H1 (cell line): Measurements from ENCODE around the gene PAAF1. TPM values are rescaled to one million over a fixed set of nuclear protein-coding genes. Genes with fewer than 3 reads are reported as not detected.
A peak's percentile ranks its signal among the peaks of the same experiment; 100 is the strongest.

Experiments used
- CTCF ChIA-PET: fragments of 300-600 bp; sonication (Branson Sonifier 250); formaldehyde crosslinking; loops from one replicate; lab custom pipeline; 2021; ENCODE audit not compliant: partially characterized antibody; lab: Charles Lee
- POLR2A ChIA-PET: fragments of 300-600 bp; sonication (Branson Sonifier 250); formaldehyde crosslinking; loops from one replicate; lab custom pipeline; 2021; ENCODE audit warnings: inconsistent platforms; ENCODE audit not compliant: partially characterized antibody; lab: Charles Lee
- DNase-seq, 2 experiments: peaks; one replicate each; pipeline versions ENCODE4 v3.0.0 to v3.0.0-alpha.2; 2010 to 2022; ENCODE audit warnings: low spot score in 2 of 2, low read depth in 1 of 2, mixed read lengths in 1 of 2
- FAIRE-seq: peaks from 2 replicates; lab custom pipeline; 2011; peaks lifted over from hg19 to GRCh38; lab: Jason Lieb, UNC
- H2AFZ ChIP-seq: 2 replicates; pipeline ENCODE4 v1.8.1; 2012; ENCODE audit warnings: low read length, inconsistent platforms
- H2AK5ac ChIP-seq: 2 replicates; pipeline ENCODE4 v1.6.1; 2013; ENCODE audit warnings: low read depth, low read length
- H2BK120ac ChIP-seq: replicated peaks from 2 replicates; pipeline ENCODE3; 2013; ENCODE audit warnings: low read depth, low read length, inconsistent platforms
- H2BK12ac ChIP-seq: 2 replicates; pipeline ENCODE4 v1.6.1; 2013; ENCODE audit warnings: low read depth, low read length
- H2BK15ac ChIP-seq: 2 replicates; pipeline ENCODE4 v1.6.1; 2013; ENCODE audit warnings: low read length
- H2BK20ac ChIP-seq: 2 replicates; pipeline ENCODE4 v1.6.1; 2013; ENCODE audit warnings: low read length
- H2BK5ac ChIP-seq: 2 replicates; pipeline ENCODE4 v1.6.1; 2013; ENCODE audit warnings: low read depth, low read length
- H3K14ac ChIP-seq: 2 replicates; pipeline ENCODE4 v1.6.1; 2013; ENCODE audit warnings: inconsistent platforms; ENCODE audit not compliant: insufficient read length
- H3K18ac ChIP-seq: 2 replicates; pipeline ENCODE4 v1.6.1; 2013; ENCODE audit warnings: low read length; ENCODE audit errors: extremely low read depth
- H3K23ac ChIP-seq: 2 replicates; pipeline ENCODE4 v1.6.1; 2013; ENCODE audit warnings: inconsistent platforms; ENCODE audit not compliant: insufficient read length
- H3K23me2 ChIP-seq: 2 replicates; pipeline ENCODE4 v1.6.1; 2013; ENCODE audit warnings: low read depth, low read length
- H3K27ac ChIP-seq: 2 replicates; pipeline ENCODE4 v1.6.1; 2011; ENCODE audit warnings: low read depth, low read length, inconsistent platforms
- H3K27me3 ChIP-seq, 4 experiments: replicated peaks in 1 of 4; 1 replicate in 1 of 4; 2 replicates in 3 of 4; pipeline versions ENCODE4 v1.6.1 to v1.8.1; 2011 to 2013; ENCODE audit warnings: low read length in 3 of 4, mild to moderate bottlenecking in 3 of 4, inconsistent platforms in 2 of 4, mixed read lengths in 2 of 4, moderate library complexity in 1 of 4; ENCODE audit not compliant: control insufficient read depth in 3 of 4, insufficient read depth in 3 of 4; ENCODE audit errors: extremely low read depth in 1 of 4
- H3K36me3 ChIP-seq, 4 experiments: 2 replicates each; pipeline versions ENCODE4 v1.6.1 to v1.8.1; 2011 to 2013; ENCODE audit warnings: mild to moderate bottlenecking in 4 of 4, low read length in 3 of 4, moderate library complexity in 2 of 4, control low read depth in 1 of 4, inconsistent platforms in 1 of 4; ENCODE audit not compliant: insufficient read depth in 4 of 4, control insufficient read depth in 2 of 4
- H3K4ac ChIP-seq: replicated peaks from 2 replicates; pipeline ENCODE3; 2013; ENCODE audit warnings: low read length, low read depth, mixed read lengths, inconsistent platforms; ENCODE audit not compliant: insufficient read length
- H3K4me1 ChIP-seq, 4 experiments: replicated peaks in 1 of 4; 1 replicate in 1 of 4; 2 replicates in 3 of 4; pipeline versions ENCODE4 v1.6.1 to v1.8.1; 2011 to 2013; ENCODE audit warnings: low read length in 3 of 4, inconsistent platforms in 2 of 4, mixed read lengths in 1 of 4; ENCODE audit not compliant: insufficient read depth in 4 of 4, control insufficient read depth in 3 of 4
- H3K4me2 ChIP-seq, 2 experiments: 2 replicates each; pipeline versions ENCODE4 v1.6.1 to v1.8.1; 2011 to 2013; ENCODE audit warnings: low read depth in 2 of 2, low read length in 2 of 2, control low read depth in 1 of 2, inconsistent platforms in 1 of 2, mild to moderate bottlenecking in 1 of 2; ENCODE audit not compliant: insufficient read depth in 1 of 2
- H3K4me3 ChIP-seq, 4 experiments: fragments of 200-600, 300-600 bp in 1 of 4; sonication (generic), shearing (Covaris generic), sonication (Bioruptor Twin) in 1 of 4; 2 replicates each; pipeline versions ENCODE4 v1.5.1 to v1.8.1; 2011 to 2016; ENCODE audit warnings: low read length in 4 of 4, low read depth in 3 of 4, control low read depth in 2 of 4, inconsistent platforms in 2 of 4, mild to moderate bottlenecking in 2 of 4, mixed read lengths in 1 of 4, moderate library complexity in 1 of 4; ENCODE audit not compliant: insufficient read depth in 2 of 4; ENCODE audit errors: extremely low read depth in 1 of 4
- H3K56ac ChIP-seq: replicated peaks from 2 replicates; pipeline ENCODE3; 2013; ENCODE audit warnings: low read depth, mild to moderate bottlenecking, mixed read lengths, low read length, inconsistent platforms; ENCODE audit not compliant: insufficient read length
- H3K79me1 ChIP-seq: 2 replicates; pipeline ENCODE4 v1.6.1; 2013; ENCODE audit warnings: low read depth, low read length, control low read depth
- H3K79me2 ChIP-seq, 2 experiments: 2 replicates each; pipeline versions ENCODE4 v1.6.1 to v1.8.1; 2012 to 2013; ENCODE audit warnings: low read length in 2 of 2, mild to moderate bottlenecking in 2 of 2, inconsistent platforms in 1 of 2; ENCODE audit not compliant: insufficient read depth in 2 of 2, control insufficient read depth in 1 of 2
- H3K9ac ChIP-seq, 4 experiments: replicated peaks in 1 of 4; 1 replicate in 1 of 4; 2 replicates in 3 of 4; pipeline versions ENCODE4 v1.6.1 to v1.8.1; 2011 to 2013; ENCODE audit warnings: low read depth in 3 of 4, low read length in 3 of 4, control low read depth in 2 of 4, mild to moderate bottlenecking in 2 of 4, moderate library complexity in 2 of 4, inconsistent platforms in 1 of 4; ENCODE audit errors: extremely low read depth in 1 of 4
- H3K9me3 ChIP-seq, 2 experiments: 2 replicates each; pipeline versions ENCODE4 v1.6.1 to v1.8.1; 2012 to 2013; ENCODE audit warnings: mild to moderate bottlenecking in 2 of 2, moderate library complexity in 2 of 2, control low read depth in 1 of 2, inconsistent platforms in 1 of 2, low read depth in 1 of 2, low read length in 1 of 2, mixed read lengths in 1 of 2; ENCODE audit not compliant: insufficient read depth in 2 of 2
- H4K20me1 ChIP-seq, 2 experiments: replicated peaks in 1 of 2; 2 replicates each; pipeline versions ENCODE3 to v1.8.1; 2011 to 2013; ENCODE audit warnings: inconsistent platforms in 2 of 2, low read length in 2 of 2, mild to moderate bottlenecking in 1 of 2; ENCODE audit not compliant: insufficient read depth in 2 of 2, control insufficient read depth in 1 of 2
- H4K5ac ChIP-seq: 2 replicates; pipeline ENCODE4 v1.6.1; 2013; ENCODE audit warnings: low read length, low read depth, mixed read lengths, inconsistent platforms; ENCODE audit not compliant: insufficient read length
- H4K8ac ChIP-seq: 2 replicates; pipeline ENCODE4 v1.8.0; 2013; ENCODE audit warnings: mild to moderate bottlenecking, moderate library complexity, low read length, inconsistent platforms; ENCODE audit not compliant: insufficient read depth; ENCODE audit errors: extremely low read depth
- H4K91ac ChIP-seq: replicated peaks from 2 replicates; pipeline ENCODE3; 2013; ENCODE audit warnings: low read length, mixed read lengths, inconsistent platforms; ENCODE audit not compliant: insufficient read length
- ASH2L ChIP-seq: fragments of 200-600, 300-600 bp; sonication (generic); IDR thresholded peaks from one replicate; pipeline ENCODE4 v1.7.1; 2017; ENCODE audit warnings: low read length
- JUN ChIP-seq: IDR thresholded peaks from 2 replicates; pipeline ENCODE4 v1.6.1; 2011; ENCODE audit warnings: low read depth, mild to moderate bottlenecking, improper control_type of control experiment, low read length
- SP1 ChIP-seq: IDR thresholded peaks from 2 replicates; pipeline ENCODE4 v1.6.1; 2011; ENCODE audit warnings: low read depth, low read length
- WGBS, 2 experiments: shearing (Covaris generic) in 1 of 2; methylation state at CpG; one replicate each; pipeline versions ENCODE4 v1.1.6 to v1.1.7; 2013 to 2015; ENCODE audit warnings: low lambda C conversion rate in 2 of 2, mixed read lengths in 2 of 2, inconsistent platforms in 1 of 2, low coverage in 1 of 2, missing lambda C conversion rate in 1 of 2; ENCODE audit not compliant: insufficient replicate concordance in 2 of 2, insufficient coverage in 1 of 2, insufficient read length in 1 of 2; ENCODE audit errors: extremely low coverage in 1 of 2, missing lambda C conversion rate in 1 of 2; 5-methylcytosine and 5-hydroxymethylcytosine counted together
- polyA plus RNA-seq, 7 experiments: library from polyadenylated mRNA; depleted of rRNA in 3 of 7; stranded (reverse) in 5 of 7; unstranded in 2 of 7; fragments of >200 nt in 5 of 7; fragments of 200-250 nt in 2 of 7; gene quantifications; 1 replicate in 5 of 7; 2 replicates in 1 of 7; 4 replicates in 1 of 7; pipeline versions ENCODE4 v1.2.1 to v1.2.3, GENCODE V29; 2011 to 2013; ENCODE audit warnings: missing spikeins in 2 of 7, mixed read lengths in 2 of 7
- total RNA-seq: library from RNA; stranded (reverse); fragmentation: NEBNext Ultra II Directional; extraction: Animal tissue kit (Norgen Biotek cat#: 25700); gene quantifications from 2 replicates; pipeline ENCODE4 v1.2.1, GENCODE V29; 2021

PAAF1 gene
- total and polyA plus RNA-seq, 2 of the 8 experiments (the other 6 are each of a cell fraction or from before 2014, with no cell fraction given): 24.4 to 28.8 TPM

GRCh38 chr11:73963861-73964260, 87.1 kb downstream of the PAAF1 start:
- Histone ChIP-seq H3K4me2 (no peak overlapping the region), H4K20me1 (no peaks in the 10 kb centered on the region), H3K4ac (no peak overlapping the region), H4K91ac (no peak overlapping the region), H2BK12ac (no peak overlapping the region), H3K36me3 (no peaks in the 10 kb centered on the region), H3K18ac (no peak overlapping the region), H3K14ac (no peak overlapping the region), H2BK15ac (no peak overlapping the region), H3K56ac (no peak overlapping the region), H3K79me1 (no peaks in the 10 kb centered on the region), H3K23ac (no peak overlapping the region), H3K4me1 (no peaks in the 10 kb centered on the region), H4K8ac (no peak overlapping the region), H3K23me2 (no peaks in the 10 kb centered on the region; the same call in 1 of the 2 replicates), H3K27ac (no peak overlapping the region), H3K9me3 (no peaks in the 10 kb centered on the region), H3K9ac (no peak overlapping the region), H3K4me3 (no peak overlapping the region), H3K79me2 (no peaks in the 10 kb centered on the region), H2BK5ac (no peak overlapping the region), H2AK5ac (no peak overlapping the region), H2BK120ac (no peak overlapping the region), H4K5ac (no peak overlapping the region), H2BK20ac (no peak overlapping the region), H2AFZ (peak overlapping the region; percentile 91; the same call in 1 of the 2 replicates), H3K27me3 (no peaks in the 10 kb centered on the region; a peak in 1 of 7 replicates)
- 83% methylated on average over 8 of the region's 8 CpGs; no CpG with 5 or more reads in 1 of the 2 experiments for WGBS, 2 experiments
- ChIA-PET POLR2A (interaction anchor here (1.0 to 2.6 kb wide), 5 partner anchors 9 to 246 kb away, joined by 3 to 11 read pairs (median 5); partner anchors contain the start of genes MRPL48 and UCP2), CTCF (interaction anchor here (0.7 to 3.1 kb wide), 26 partner anchors 8 to 275 kb away, joined by 3 to 22 read pairs (median 4); partner anchors contain the start of gene DNAJB13)
- TF ChIP-seq SP1 (no peak), JUN (no peak), ASH2L (no peak)
- no peak for FAIRE-seq
- DNase-seq: no peak
